GM04503 (cell line): Measurements from ENCODE around the gene FADS1.

Source experiments
- DNase-seq: peaks from one replicate; pipeline ENCODE4 v3.0.0-alpha.2; 2012; ENCODE audit warnings: low read depth

Gene FADS1

DNA sequence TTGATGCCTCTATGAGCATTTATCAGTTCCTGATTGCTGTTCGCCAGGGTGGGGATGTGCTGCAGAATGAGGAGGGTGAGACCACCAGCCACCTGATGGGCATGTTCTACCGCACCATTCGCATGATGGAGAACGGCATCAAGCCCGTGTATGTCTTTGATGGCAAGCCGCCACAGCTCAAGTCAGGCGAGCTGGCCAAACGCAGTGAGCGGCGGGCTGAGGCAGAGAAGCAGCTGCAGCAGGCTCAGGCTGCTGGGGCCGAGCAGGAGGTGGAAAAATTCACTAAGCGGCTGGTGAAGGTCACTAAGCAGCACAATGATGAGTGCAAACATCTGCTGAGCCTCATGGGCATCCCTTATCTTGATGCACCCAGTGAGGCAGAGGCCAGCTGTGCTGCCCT lies 21.3 kb downstream of the FADS1 start:
- no peak for DNase-seq

DNA sequence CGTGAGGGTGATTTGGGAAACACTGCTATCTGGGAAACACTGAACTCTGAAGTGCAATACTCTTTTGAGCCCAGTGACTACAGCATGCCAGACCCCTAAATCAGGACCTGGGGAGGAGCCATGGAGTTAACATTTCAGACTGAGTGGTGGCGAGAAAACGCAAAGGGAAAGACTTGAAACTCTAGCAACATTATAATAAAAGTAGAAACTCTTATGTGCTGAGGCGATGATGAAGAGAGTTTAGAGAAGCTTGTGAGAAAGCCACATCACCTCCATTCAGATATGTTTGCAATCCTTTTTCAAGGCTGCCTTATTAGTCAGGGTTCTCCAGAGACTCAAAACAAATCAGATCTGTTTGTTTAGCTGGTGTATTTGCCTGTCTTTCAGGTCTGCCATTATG lies 22.2 kb downstream of the FADS1 start:
- no peak for DNase-seq

DNA sequence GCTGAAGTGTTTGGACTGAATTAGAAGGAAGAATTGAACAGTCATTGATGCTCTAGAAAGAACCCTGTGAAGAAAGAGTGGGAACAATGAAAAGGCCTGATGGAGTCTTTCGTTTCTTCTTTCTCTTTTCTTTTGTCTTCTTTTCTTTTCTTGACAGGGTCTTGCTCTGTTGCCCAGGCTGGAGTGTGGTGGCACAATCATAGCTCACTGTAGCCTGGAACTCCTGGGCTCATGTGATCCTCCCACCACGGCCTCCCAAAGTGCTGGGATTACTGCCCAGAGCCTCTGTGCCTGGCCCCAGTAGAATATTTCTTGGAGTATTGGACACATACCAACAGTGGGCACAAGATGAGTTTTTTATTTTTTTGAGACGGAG lies 23.0 kb downstream of the FADS1 start:
- DNase-seq = no peak

DNA sequence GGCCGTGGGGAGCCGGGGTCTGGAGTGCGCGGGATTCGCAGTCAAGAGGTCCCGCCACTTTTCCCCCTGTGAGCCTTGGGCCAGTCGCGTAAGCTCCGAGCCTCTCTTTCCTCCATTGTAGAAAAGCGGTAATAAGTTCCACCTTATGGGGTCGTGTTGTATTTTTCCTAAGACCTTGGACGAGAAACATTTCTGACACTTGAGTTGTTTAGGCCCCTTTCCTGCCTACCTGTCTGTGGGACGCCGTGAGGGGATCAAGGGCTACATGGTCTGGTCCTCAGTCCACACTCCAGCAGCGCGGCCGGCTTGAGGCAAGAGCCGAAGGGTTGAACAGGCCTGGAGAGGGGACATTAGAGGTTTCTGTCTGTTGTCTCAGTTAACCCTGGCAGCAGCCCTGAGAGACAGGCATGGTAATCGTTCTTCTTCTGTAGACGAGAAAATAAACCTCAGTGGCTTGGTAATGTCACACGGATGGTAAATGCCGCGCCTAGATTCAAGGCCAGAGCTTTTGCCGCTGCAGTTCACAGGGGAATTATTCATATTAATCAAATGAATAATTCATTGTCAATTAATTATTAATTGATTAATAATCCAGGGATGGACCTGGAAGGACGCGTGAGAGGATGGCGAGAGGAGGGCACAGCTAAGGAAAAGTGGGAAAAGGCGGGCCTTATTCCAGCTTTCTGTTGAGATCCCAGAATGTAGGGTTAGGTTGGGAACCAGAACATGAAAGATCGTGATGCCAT lies 23.5 kb downstream of the FADS1 start:
- no peak for DNase-seq

DNA sequence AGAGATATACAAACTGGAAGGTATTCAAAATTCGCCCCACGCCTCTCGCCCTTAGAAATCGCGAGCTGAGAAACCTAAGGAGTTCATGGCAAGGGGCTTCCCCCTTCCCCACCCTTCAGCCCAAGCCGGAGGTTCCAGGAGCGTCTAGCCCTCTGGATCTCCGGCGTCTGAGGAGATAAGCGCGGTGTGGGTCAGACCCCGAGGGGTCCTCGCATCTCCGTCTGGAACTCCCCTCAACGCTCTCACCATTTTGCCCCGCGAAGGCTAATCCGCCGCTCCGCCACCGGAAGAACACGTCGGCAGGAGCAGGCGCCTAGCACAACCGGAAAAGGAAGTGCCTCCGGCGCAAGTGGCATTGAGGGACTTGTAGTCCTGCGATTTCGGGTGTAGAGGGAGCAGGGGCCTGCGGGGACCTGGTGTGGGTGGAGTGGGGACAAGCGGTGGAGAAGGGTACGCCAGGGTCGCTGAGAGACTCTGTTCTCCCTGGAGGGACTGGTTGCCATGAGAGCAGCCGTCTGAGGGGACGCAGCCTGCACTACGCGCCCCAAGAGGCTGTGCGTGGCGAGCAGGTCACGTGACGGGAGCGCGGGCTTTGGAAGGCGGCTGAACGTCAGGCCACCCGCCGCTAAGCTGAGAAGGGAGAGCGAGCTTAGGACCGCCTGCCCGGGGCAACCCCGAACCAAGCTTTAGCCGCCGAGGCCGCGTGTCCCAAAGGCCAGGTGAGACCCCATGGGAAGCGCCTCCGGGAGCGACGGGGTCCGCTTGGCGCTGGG lies 24.3 kb downstream of the FADS1 start, which contains the start of the genes FEN1 and TMEM258:
TSS of gene FEN1 (plus strand) at position 602 of the 773 bp plus-strand sequence. CDS start 2,451 bp downstream, outside the sequence.
TSS of gene TMEM258 (minus strand) at position 290 of the 773 bp plus-strand sequence. CDS start at position 249, 41 bp downstream.
- DNase-seq = peak; percentile 73

DNA sequence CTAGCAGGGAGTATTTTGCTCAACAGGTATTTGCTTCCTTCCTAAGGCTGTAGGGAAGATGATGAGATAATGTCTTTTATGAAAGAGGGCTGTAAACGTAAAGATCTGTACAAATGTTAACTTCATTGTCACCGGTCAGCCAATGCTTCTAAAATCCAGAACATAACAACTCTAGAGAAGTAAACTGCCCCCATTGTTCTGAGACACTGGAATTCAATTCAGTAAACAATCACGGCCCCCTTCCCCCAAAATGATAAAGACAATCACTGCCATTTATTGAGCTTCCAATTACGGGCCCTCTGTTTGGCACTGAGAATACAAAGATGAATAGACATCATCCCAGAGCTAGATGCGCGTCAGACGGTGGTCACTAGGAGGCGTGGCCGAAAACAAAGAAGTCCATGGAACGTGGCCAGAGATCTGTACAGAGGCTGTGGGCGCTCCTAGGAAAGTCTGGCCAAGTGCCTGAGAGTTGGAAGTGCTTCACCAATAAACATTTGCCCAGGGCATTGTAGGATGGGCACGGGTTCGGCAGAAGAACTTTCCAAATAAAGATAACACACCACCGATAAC lies 25.0 kb downstream of the FADS1 start:
- peak; percentile 53 for DNase-seq

DNA sequence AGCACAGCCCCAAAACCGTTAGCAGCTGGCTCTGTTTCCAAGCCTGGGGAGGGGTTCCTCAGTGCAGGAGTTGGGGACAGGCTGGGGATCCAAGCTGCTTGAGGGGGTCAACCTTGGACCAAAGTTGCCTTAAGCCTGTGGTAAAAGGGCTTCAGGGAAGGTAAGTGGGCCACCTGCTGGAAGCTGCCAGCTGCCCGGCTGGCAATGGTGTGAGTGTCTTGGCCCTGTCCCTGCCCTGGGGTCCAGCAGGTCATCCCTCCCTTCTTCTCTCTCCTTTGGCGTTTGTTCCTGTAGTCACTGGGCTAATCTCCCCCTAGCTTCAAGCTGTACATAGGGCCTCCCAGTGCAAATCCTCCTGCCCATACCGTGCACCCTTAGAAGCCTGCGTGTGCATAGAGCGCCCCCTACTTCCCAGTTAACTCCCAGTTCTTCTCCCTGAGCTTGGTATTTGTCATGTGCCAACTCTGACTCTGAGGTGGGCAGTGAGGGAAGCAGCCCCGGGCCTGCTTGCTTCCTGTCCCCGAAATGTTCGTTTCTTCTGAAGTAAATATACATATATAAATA lies 28.8 kb downstream of the FADS1 start:
- DNase-seq = no peak

DNA sequence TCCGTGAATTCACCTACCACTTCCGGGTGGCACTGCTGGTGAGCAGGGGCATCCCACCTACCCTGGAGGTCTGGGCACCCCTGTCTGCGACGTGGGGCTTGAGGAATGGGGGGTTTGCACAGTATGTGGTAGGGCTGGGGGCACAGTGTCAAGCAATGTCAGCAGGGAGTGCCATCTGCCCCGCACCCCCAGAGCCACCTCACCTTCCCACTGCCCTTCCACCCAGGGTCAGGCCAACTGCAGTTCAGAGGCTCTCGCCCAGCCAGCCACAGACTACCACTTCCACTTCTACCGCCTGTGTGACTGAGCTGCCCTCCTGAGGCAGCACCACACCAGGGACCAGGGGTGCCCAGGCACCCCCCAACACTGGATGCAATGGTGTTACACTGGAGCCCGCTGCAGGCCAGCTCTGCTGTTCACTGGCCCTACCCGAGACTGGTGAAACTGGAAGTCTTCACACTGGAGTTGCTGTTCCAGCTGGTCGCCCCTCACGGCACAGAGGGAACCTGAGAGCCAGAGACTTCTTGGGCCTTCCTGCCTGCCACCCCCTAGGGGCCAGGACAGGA lies 30.9 kb downstream of the FADS1 start:
- no peak for DNase-seq

DNA sequence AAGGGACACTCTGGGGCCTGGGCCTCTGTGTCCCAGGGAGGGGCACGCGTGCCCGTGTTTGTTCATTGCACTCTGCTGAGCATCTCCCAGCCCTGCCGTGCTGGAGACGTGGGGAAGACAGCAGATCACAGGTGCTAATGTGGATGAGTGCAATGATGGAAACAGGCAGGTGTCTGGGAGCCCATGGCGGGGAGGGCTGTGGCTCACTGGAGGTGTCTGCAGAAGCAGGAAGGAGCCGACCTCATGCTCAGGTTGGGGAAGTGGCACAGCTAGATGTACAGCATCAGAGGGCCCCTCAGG lies 32.3 kb downstream of the FADS1 start:
- no peak for DNase-seq

DNA sequence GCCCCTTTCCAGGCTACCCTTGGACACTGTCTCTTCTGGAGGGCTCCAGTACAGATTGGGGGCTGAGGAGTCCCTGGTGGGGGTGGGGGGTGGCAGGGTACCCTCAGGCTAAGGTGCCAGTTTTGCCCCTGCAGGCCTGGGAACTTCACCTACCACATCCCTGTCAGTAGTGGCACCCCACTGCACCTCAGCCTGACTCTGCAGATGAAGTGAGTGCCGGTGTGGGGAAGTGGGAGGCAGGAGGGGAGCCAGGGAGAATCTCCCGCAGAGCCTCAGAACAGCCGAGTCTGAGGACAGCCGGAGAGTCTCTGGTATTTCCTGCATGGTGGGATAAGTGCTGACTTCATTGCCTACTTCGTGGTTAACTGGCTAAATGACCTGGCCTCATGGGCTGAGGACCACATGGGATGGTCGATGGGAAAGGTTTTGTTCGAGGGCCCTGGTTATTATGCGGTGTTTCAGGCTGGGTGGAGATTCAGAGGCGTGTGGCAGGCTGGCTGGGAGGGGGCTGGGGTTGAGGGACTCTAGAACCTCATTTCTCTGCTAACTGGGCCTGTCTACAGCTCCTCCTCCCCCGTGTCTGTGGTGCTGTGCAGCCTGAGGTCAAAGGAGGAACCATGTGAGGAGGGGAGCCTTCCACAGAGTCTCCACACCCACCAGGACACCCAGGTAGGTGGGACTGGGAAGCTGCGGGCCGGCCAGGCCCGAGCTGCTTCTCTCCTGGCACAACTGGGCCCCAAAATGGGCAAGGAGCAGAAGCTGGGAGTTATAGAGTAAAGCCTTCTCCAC lies 32.9 kb downstream of the FADS1 start:
- no peak for DNase-seq

DNA sequence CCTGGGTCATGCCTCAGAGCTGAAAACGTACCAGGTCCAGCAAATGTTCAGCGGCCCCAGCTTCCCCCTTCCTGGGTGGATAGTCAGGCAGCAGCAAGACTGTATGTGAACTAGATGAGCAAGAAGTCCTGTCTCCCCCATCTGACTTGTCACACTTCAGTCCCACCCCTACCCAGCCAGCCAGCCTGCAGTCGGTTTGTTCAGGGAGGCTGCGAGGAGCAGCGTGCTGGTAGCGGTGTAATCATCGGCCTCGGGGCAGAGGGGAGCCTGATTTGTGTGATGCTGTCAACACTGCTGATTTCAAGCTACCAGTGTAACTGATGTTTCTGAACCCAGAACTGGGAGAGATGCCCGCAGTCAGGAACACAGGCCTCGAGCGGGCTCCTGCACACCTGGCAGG lies 34.0 kb downstream of the FADS1 start:
- no peak for DNase-seq

DNA sequence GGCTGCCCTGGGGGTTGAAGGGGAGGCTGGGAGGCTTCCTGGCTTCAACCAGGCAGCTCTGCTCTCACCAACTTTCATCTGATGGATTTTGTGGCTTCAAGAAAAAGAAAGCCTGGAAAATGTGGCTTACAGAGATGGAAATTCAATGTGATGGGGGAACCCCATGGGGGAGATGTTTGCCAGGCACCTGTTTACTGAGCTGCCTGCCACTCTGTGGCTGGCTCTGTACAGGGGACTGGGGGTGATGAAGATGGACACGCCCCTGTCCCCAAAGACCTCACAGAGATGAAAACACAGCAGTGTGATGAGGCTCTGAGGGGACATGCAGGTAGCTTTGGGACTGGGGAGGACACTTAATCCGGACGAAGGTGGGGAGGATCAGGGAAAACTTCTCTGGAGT lies 34.5 kb downstream of the FADS1 start:
- DNase-seq = no peak

DNA sequence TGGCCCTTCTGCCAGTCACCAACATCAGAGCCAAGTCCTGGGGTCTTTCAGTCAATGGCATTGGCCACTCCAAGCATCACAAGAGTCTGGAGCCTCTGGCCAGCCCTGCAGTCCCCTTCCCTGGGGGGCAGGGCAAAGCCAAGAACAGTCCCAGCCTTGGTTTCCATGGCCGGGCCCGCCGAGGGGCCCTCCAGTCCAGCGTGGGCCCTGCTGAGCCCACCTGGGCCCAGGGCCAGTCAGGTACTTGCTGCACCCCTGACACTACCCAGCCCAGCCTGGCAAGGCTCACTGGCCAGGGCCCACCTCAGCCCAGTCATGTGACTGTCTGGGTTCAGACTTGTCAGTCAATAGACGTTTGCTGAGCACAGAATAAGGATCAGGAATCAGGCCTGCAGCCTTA lies 35.2 kb downstream of the FADS1 start:
- no peak for DNase-seq

DNA sequence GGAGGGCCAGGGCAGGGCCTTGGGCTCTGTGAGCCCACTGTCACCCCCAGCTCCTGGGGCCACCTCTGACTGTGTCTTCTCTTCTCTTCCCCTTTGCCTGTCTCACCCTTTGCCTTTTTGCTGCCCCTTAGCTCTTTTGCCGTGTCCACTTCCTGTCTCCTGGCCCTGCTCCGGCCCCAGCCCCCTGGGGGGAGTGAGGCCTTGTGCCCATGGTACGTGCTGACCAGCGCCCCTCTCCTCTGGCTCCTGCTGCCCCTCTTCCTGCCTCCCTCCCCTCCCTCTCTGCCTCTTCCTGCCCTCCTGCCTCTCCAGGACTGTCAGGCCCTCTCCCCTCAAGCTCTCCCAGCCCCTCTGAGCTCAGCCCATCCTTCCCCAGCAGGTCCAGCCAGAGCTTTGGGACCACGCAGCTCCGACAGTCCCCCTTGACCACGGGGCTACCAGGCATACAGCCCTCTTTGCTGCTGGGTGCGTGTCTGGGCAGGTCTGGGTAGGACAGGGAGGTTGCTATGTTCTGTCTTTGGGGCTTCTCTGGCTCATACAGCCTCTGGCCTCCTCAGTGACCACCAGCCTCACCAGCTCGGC lies 36.1 kb downstream of the FADS1 start:
- no peak for DNase-seq

DNA sequence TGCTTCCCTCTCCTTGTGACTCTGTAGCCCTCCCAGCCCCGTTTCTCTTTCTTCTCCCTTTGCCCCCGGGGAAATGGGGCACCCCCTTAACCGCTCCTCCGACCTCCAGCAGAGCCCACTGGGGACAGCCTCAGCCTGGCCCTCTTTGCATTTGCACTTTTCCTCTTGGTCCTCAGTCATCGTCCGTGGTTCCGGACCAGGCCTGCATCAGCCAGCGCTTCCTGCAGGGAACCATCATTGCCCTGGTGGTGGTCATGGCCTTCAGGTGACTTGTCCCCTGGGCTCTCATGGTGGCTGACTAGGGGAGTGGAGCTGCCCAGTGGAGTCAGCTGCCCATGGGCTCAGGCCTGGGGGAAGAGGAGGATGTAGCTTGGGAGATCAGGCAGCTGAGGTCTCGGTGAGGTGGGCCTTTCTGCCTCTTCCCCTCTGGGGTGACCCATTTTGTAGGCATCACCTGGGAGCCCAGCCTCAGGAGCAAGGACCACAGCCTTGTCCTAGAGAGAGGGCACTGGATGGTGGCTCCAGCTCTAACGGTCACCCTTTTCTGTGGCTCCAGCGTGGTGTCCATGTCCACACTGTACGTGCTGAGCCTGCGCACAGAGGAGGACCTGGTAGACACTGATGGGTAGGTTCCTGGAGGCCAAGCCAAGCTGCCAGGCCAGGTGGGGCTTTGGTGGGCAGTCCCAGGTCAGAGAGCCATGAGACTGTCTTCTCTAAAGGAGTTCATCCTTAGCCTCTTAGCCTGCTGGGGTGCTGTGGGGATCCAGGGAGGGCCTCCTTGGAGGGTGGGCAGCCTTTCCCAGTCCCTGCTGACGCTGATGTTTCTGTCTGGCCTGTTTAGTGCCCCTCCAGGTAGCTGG lies 36.9 kb downstream of the FADS1 start:
- no peak for DNase-seq

DNA sequence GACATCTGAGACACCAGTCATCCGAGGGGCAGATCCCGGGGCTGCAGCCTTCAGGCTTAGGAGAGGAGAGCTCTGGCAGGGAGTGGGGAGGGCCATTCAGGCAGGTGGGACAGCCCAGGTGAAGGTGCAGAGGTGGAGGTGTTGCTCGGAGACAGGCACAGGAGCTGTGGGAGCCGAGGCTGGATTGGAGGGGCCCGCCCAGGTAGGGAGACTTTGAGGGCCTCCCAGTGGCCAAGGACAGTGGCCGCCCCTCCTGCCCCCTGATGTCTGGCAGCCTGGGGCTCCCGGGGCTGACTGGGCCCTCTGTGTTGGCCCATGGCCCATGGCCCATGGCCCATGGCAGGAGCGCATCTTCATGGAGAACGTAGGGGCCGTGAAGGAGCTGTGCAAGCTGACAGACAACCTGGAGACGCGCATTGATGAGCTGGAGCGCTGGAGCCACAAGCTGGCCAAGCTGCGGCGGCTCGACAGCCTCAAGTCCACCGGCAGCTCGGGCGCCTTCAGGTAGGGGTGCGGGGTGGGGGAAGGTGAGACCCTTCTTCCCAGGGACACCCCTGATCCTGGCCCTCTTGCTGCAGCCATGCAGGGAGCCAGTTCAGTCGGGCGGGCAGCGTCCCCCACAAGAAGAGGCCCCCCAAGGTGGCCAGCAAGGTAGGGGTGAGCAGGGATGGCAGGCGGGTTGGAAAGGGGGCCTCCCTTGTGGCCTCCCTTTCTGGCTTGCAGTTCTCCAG lies 37.7 kb downstream of the FADS1 start:
- no peak for DNase-seq

DNA sequence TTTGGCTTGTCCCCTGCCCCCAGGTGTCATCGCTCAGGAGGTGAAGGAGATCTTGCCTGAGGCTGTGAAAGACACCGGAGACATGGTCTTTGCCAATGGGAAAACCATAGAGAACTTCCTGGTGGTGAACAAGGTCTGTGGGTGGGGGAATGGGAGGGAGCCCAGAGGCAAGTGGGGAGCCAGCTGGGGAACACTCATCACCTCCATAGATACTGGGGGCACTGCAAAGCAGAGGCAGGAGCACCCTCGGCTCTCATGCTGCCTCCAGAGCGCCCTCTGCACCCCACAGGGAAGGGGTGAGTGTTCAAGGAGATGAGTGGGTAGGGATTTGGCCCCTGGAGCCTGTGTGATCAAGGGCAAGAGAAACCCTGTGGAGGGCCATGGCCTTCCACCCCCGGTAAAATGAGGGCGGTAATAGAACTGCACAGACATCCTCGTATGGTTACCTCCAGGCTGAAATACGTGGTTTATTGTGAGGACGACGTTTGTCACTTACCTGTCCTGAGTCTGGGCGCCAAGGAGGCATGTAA lies 38.4 kb downstream of the FADS1 start:
- no peak for DNase-seq

DNA sequence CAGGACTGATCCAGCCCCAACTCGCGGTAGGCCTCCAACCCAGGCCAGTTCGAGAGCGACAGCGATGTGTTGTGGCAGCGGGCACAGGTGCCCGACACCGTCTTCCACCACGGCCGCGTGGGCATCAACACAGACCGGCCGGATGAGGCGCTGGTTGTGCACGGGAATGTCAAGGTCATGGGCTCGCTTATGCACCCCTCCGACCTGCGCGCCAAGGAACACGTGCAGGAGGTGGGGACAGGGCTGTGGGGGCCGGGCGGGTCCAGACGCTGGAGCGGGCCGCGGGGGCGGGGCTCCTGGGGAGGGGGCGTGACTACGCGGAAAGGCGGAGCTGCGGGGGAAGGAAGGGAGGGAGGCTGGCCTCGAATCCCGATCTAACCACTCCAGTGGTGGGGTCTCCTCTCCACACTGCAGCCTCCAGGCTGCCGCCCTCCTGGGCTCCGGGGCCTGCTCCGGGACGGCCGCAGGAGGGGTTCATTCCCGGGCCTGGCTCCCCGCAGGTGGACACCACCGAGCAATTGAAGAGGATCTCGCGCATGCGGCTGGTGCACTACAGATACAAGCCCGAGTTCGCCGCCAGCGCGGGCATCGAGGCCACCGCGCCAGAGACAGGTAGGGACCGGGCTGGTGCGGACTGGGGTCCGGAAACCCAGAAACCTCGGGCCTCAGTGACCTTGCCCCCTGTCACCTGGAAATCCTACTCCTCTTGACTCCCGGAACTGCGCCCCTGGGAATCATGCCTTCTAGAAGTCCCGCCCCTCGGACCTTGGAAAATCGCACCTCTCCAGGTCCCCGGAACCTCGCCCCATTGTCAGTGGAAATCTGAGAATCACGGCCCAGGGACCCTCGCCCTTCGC lies 39.3 kb downstream of the FADS1 start:
- DNase-seq = no peak
